ENCODE measurements around the gene FKBP2. TPM values are rescaled to one million over a fixed set of nuclear protein-coding genes. Genes with fewer than 3 reads are reported as not detected.

FKBP2 gene
- total and polyA plus RNA-seq, 2 of the 13 experiments (the other 11 are each of a cell fraction or from before 2014, with no cell fraction given): 30.1 to 53.3 TPM

DNA sequence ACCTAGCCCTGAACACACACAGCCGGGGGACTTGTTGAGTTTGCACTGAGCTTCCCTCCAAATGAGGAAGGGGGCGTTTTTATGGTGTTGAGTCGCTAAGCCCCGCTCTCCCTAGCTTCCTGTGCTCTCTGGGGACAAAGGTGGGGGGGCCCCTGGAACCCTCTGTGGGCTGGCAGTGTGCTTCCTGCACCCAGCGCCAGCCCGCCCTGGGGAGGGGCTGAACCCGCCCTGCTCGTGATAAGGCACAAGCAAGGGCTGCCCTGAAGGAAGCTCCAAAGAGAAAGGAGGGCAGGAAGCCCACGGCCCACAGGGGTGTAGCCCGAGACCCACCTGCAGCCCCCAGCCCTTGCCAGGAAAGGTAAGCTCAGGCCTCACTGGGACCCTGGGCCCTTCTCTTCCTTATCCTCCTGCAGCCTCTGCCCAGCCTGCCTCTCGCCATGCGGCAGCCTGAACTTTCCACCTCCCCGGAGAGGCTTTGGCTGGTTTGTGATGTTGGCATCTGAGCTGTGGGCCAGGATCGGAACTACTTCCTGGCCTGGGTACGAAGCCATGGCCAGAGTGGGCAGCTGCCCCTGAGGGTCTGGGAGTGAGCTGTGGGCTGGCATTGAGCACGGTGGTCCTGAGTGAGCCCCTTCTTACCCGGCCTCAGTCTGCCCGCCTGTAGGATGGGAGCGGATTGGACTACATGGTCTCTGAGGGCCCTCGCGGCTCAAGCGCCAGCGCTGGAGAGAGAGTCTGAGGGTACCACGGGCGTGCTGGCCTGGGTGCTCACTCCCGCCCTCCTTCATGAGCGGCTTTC lies 34.2 kb upstream of the FKBP2 start, which contains the start of gene FERMT3:
TSS of gene FERMT3 (plus strand) at position 265 of the 799 bp plus-strand sequence. CDS start 644 bp downstream, outside the sequence.
- ChIA-PET CTCF (ENCODE audit: low intra/inter-chr PET ratio, low total read pairs) (no interaction called here), POLR2A (interaction anchor here (1.4 to 3.8 kb wide), 3 partner anchors 21 to 63 kb away, joined by 5 to 18 read pairs (median 5); partner anchors contain the start of gene STIP1)
- no peak within 1 kb of the TSS for H2AFZ ChIP-seq (ENCODE audit: low read length)
- no peak for FAIRE-seq
- H3K36me3 ChIP-seq (replicated peaks in 1 of 2; ENCODE audit: control insufficient read depth in 1 of 2, insufficient read depth in 2 of 2, low read length in 2 of 2): peaks cover 20 to 24% of the 10 kb centered on the region in 2 experiments; a peak in 4 of 5 replicates
- intact Hi-C loops (cut with micrococcal nuclease; ENCODE audit: unreplicated experiment): no loop called here
- WGBS (ENCODE audit: low lambda C conversion rate): 77% methylated on average over 6 of the region's 27 CpGs
- H3K27ac ChIP-seq (ENCODE audit: extremely low read length, insufficient read depth, low read length): peak within 1 kb of the TSS; percentile 54
- H3K4me1 ChIP-seq (ENCODE audit: insufficient read depth, low read length): peaks cover 17% of the 10 kb centered on the region
- H4K20me1 ChIP-seq (ENCODE audit: insufficient read depth, low read length): 0 out of 2 replicates have a peak, but pooled peaks cover 2% of the 10 kb centered on the region
- no peaks in the 10 kb centered on the region for H3K9me3 ChIP-seq (ENCODE audit: low read length)
- in situ Hi-C loops (cut with HindIII; ENCODE audit: extremely low pct_ligation_motif_present, low pct_unique_long_range_greater_than_20kb): no loop called here
- no peaks in the 10 kb centered on the region for H3K27me3 ChIP-seq (ENCODE audit: control insufficient read depth in 1 of 2, insufficient read depth in 2 of 2, low read length in 2 of 2)
- no peak for DNase-seq (ENCODE audit: low spot score)
- H3K9ac ChIP-seq (ENCODE audit: insufficient read depth, low read depth, low read length): no peak within 1 kb of the TSS
- no TSS peak for BruUV-seq (replicated peaks)
- no peak within 1 kb of the TSS for H3K4me3 ChIP-seq (replicated peaks in 1 of 3; ENCODE audit: insufficient read depth in 1 of 3, low read depth in 2 of 3, low read length in 3 of 3)
- no peak; the same call in 2 of the 3 replicates for ATAC-seq
- no peak within 1 kb of the TSS for H3K4me2 ChIP-seq (ENCODE audit: low read depth, low read length)
- no peaks in the 10 kb centered on the region for H3K79me2 ChIP-seq (ENCODE audit: insufficient read depth, low read length)
- TF ChIP-seq ZNF430 (CRISPR knock-in tag; IDR thresholded peaks at IDR 0.05) (no peak), ZNF558 (CRISPR knock-in tag; IDR thresholded peaks at IDR 0.05; ENCODE audit: borderline replicate concordance) (no peak), ZNF775 (CRISPR knock-in tag; IDR thresholded peaks at IDR 0.05; ENCODE audit: borderline replicate concordance) (no peak), ADNP (CRISPR knock-in tag; IDR thresholded peaks at IDR 0.05) (0 out of 2 replicates have a peak, but pooled peaks have one; percentile 39), KLF6 (CRISPR knock-in tag; IDR thresholded peaks at IDR 0.05) (no peak), HNRNPL (IDR thresholded peaks at IDR 0.05; ENCODE audit: low read depth, low read length) (0 out of 2 replicates have a peak, but pooled peaks have one; percentile 4), SSRP1 (CRISPR knock-in tag; IDR thresholded peaks at IDR 0.05) (no peak), ZNF607 (CRISPR knock-in tag; IDR thresholded peaks at IDR 0.05; ENCODE audit: borderline replicate concordance) (no peak), ZNF780A (CRISPR knock-in tag; IDR thresholded peaks at IDR 0.05) (no peak), RBAK (CRISPR knock-in tag; IDR thresholded peaks at IDR 0.05) (no peak), GATAD1 (CRISPR knock-in tag; IDR thresholded peaks at IDR 0.05) (no peak), NR2C2 (CRISPR knock-in tag; IDR thresholded peaks at IDR 0.05; ENCODE audit: borderline replicate concordance) (no peak), ZNF225 (CRISPR knock-in tag; IDR thresholded peaks at IDR 0.05) (no peak)
- TF ChIP-seq, protein P1, sequence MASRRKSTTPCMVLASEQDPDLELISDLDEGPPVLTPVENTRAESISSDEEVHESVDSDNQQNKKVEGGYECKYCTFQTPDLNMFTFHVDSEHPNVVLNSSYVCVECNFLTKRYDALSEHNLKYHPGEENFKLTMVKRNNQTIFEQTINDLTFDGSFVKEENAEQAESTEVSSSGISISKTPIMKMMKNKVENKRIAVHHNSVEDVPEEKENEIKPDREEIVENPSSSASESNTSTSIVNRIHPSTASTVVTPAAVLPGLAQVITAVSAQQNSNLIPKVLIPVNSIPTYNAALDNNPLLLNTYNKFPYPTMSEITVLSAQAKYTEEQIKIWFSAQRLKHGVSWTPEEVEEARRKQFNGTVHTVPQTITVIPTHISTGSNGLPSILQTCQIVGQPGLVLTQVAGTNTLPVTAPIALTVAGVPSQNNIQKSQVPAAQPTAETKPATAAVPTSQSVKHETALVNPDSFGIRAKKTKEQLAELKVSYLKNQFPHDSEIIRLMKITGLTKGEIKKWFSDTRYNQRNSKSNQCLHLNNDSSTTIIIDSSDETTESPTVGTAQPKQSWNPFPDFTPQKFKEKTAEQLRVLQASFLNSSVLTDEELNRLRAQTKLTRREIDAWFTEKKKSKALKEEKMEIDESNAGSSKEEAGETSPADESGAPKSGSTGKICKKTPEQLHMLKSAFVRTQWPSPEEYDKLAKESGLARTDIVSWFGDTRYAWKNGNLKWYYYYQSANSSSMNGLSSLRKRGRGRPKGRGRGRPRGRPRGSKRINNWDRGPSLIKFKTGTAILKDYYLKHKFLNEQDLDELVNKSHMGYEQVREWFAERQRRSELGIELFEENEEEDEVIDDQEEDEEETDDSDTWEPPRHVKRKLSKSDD (CRISPR knock-in tag; IDR thresholded peaks at IDR 0.05; ENCODE audit: low read depth): no peak
- TF ChIP-seq, protein P2, sequence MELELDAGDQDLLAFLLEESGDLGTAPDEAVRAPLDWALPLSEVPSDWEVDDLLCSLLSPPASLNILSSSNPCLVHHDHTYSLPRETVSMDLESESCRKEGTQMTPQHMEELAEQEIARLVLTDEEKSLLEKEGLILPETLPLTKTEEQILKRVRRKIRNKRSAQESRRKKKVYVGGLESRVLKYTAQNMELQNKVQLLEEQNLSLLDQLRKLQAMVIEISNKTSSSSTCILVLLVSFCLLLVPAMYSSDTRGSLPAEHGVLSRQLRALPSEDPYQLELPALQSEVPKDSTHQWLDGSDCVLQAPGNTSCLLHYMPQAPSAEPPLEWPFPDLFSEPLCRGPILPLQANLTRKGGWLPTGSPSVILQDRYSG (CRISPR knock-in tag; IDR thresholded peaks at IDR 0.05): no peak
- TF ChIP-seq, protein P3, sequence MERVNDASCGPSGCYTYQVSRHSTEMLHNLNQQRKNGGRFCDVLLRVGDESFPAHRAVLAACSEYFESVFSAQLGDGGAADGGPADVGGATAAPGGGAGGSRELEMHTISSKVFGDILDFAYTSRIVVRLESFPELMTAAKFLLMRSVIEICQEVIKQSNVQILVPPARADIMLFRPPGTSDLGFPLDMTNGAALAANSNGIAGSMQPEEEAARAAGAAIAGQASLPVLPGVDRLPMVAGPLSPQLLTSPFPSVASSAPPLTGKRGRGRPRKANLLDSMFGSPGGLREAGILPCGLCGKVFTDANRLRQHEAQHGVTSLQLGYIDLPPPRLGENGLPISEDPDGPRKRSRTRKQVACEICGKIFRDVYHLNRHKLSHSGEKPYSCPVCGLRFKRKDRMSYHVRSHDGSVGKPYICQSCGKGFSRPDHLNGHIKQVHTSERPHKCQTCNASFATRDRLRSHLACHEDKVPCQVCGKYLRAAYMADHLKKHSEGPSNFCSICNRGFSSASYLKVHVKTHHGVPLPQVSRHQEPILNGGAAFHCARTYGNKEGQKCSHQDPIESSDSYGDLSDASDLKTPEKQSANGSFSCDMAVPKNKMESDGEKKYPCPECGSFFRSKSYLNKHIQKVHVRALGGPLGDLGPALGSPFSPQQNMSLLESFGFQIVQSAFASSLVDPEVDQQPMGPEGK (CRISPR knock-in tag; IDR thresholded peaks at IDR 0.05): peak; percentile 19; the same call in 1 of the 2 replicates
- TF ChIP-seq, protein P4, sequence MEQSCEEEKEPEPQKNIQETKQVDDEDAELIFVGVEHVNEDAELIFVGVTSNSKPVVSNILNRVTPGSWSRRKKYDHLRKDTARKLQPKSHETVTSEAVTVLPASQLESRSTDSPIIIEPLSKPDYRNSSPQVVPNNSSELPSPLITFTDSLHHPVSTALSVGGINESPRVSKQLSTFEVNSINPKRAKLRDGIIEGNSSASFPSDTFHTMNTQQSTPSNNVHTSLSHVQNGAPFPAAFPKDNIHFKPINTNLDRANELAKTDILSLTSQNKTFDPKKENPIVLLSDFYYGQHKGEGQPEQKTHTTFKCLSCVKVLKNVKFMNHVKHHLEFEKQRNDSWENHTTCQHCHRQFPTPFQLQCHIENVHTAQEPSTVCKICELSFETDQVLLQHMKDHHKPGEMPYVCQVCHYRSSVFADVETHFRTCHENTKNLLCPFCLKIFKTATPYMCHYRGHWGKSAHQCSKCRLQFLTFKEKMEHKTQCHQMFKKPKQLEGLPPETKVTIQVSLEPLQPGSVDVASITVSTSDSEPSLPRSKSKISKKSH (CRISPR knock-in tag; IDR thresholded peaks at IDR 0.05; ENCODE audit: borderline replicate concordance): no peak

All from HepG2 (cell line).